DLD1 (cell line): ENCODE results near the gene CDK16.

Experiments used
- in situ Hi-C: cut with HindIII; loops from 2 replicates; pipeline ENCODE4 v1.10.0; 2017; ENCODE audit warnings: low sequenced_read_pairs

Gene CDK16

GRCh38 chrX:47218280-47218919, at the start of gene CDK16:
Gene CDK16, plus strand, starts transcription at chrX:47218681. Its CDS starts 4,877 bp downstream, at chrX:47223558.
- in situ Hi-C loops: no loop called here

- in situ Hi-C loops: no loop called here
Measured at GRCh38 chrX:47169273-47169672, 49.2 kb upstream of the CDK16 start.

- in situ Hi-C loops: no loop called here
Measured at GRCh38 chrX:47169726-47170515, 48.6 kb upstream of the CDK16 start.

- in situ Hi-C loops: no loop called here
Measured at GRCh38 chrX:47170861-47171692, 47.4 kb upstream of the CDK16 start.

GRCh38 chrX:47171996-47172395, 46.5 kb upstream of the CDK16 start:
- in situ Hi-C loops: no loop called here

- in situ Hi-C loops: no loop called here
Measured at GRCh38 chrX:47172549-47172948, 45.9 kb upstream of the CDK16 start.

- in situ Hi-C loops: no loop called here
Measured at GRCh38 chrX:47172971-47173792, 45.3 kb upstream of the CDK16 start.

GRCh38 chrX:47174376-47174775, 44.1 kb upstream of the CDK16 start:
- in situ Hi-C loops: no loop called here

- in situ Hi-C loops: no loop called here
Measured at GRCh38 chrX:47174846-47175587, 43.5 kb upstream of the CDK16 start.

GRCh38 chrX:47175588-47175980, 42.9 kb upstream of the CDK16 start:
- in situ Hi-C loops: no loop called here

GRCh38 chrX:47176101-47176740, 42.3 kb upstream of the CDK16 start:
- in situ Hi-C loops: no loop called here

- in situ Hi-C loops: no loop called here
Measured at GRCh38 chrX:47177079-47177478, 41.4 kb upstream of the CDK16 start.

- in situ Hi-C loops: no loop called here
Measured at GRCh38 chrX:47178337-47178736, 40.1 kb upstream of the CDK16 start.

- in situ Hi-C loops: no loop called here
Measured at GRCh38 chrX:47179221-47179927, 39.1 kb upstream of the CDK16 start.

- in situ Hi-C loops: no loop called here
Measured at GRCh38 chrX:47179928-47180255, 38.6 kb upstream of the CDK16 start.

GRCh38 chrX:47180346-47180745, 38.1 kb upstream of the CDK16 start:
- in situ Hi-C loops: no loop called here

- in situ Hi-C loops: no loop called here
Measured at GRCh38 chrX:47181301-47181700, 37.2 kb upstream of the CDK16 start.

GRCh38 chrX:47182106-47182700, 36.3 kb upstream of the CDK16 start:
- in situ Hi-C loops: no loop called here

- in situ Hi-C loops: no loop called here
Measured at GRCh38 chrX:47184486-47184885, 34.0 kb upstream of the CDK16 start.
